ENCODE data around the gene B4GALT1.

- TF ChIP-seq, protein P1, sequence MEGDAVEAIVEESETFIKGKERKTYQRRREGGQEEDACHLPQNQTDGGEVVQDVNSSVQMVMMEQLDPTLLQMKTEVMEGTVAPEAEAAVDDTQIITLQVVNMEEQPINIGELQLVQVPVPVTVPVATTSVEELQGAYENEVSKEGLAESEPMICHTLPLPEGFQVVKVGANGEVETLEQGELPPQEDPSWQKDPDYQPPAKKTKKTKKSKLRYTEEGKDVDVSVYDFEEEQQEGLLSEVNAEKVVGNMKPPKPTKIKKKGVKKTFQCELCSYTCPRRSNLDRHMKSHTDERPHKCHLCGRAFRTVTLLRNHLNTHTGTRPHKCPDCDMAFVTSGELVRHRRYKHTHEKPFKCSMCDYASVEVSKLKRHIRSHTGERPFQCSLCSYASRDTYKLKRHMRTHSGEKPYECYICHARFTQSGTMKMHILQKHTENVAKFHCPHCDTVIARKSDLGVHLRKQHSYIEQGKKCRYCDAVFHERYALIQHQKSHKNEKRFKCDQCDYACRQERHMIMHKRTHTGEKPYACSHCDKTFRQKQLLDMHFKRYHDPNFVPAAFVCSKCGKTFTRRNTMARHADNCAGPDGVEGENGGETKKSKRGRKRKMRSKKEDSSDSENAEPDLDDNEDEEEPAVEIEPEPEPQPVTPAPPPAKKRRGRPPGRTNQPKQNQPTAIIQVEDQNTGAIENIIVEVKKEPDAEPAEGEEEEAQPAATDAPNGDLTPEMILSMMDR (IDR thresholded peaks at IDR 0.05): no peak
- TF ChIP-seq POLR2A (IDR thresholded peaks at IDR 0.05): no peak
Observed at GRCh38 chr9:33188711-33189110, 21.6 kb upstream of the B4GALT1 start.

Data from body of pancreas (tissue), 4 donors.